SK-N-SH (cell line): ENCODE results near the gene SPIRE2.

Experiments used
- EP300 ChIP-seq, 2 experiments: IDR thresholded peaks; 2 replicates each; pipeline versions ENCODE4 v1.4.0 to v1.6.1; 2012; ENCODE audit warnings: borderline replicate concordance in 1 of 2, low read depth in 1 of 2, low read length in 1 of 2
- FOSL2 ChIP-seq: IDR thresholded peaks from 2 replicates; pipeline ENCODE4 v1.4.0; 2012; ENCODE audit warnings: low read depth, mild to moderate bottlenecking, moderate library complexity, borderline replicate concordance
- FOXM1 ChIP-seq: IDR thresholded peaks from 2 replicates; pipeline ENCODE4 v1.4.0; 2012; ENCODE audit warnings: low read depth, mild to moderate bottlenecking
- GABPA ChIP-seq: IDR thresholded peaks from 2 replicates; pipeline ENCODE4 v1.4.0; 2012; ENCODE audit warnings: low read depth, mild to moderate bottlenecking
- NFIC ChIP-seq: IDR thresholded peaks from 2 replicates; pipeline ENCODE4 v1.4.0; 2012; ENCODE audit warnings: borderline replicate concordance
- POLR2AphosphoS5 ChIP-seq: IDR thresholded peaks from 2 replicates; pipeline ENCODE4 v1.6.1; 2012; ENCODE audit warnings: low read depth, low read length
- SIN3A ChIP-seq: IDR thresholded peaks from 2 replicates; pipeline ENCODE4 v1.6.1; 2012; ENCODE audit warnings: low read depth, mild to moderate bottlenecking, low read length, moderate library complexity, borderline replicate concordance
- TEAD4 ChIP-seq: IDR thresholded peaks from 2 replicates; pipeline ENCODE4 v1.4.0; 2012; ENCODE audit warnings: mild to moderate bottlenecking, borderline replicate concordance; ENCODE audit not compliant: insufficient read depth
- YY1 ChIP-seq: IDR thresholded peaks from 2 replicates; pipeline ENCODE4 v1.4.0; 2012; ENCODE audit warnings: low read depth, mild to moderate bottlenecking
- TF ChIP-seq, protein P1 (sequence below): IDR thresholded peaks from 2 replicates; pipeline ENCODE4 v1.4.0; 2012; ENCODE audit warnings: low read depth
- TF ChIP-seq, protein P2 (sequence below): fragments of 200-600 bp; sonication (generic); IDR thresholded peaks from 2 replicates; pipeline ENCODE4 v1.6.1; 2017; ENCODE audit warnings: antibody characterized with exemption, mild to moderate bottlenecking, moderate library complexity
- TF ChIP-seq, protein P3 (sequence below): fragments of 150-350 bp; IDR thresholded peaks from 2 replicates; pipeline ENCODE4 v1.6.1; 2017; ENCODE audit warnings: antibody characterized with exemption, low read length, low read depth, borderline replicate concordance
- TF ChIP-seq, protein P4 (sequence below): IDR thresholded peaks from 2 replicates; pipeline ENCODE4; 2012
- TF ChIP-seq, protein P5 (sequence below): IDR thresholded peaks from 2 replicates; pipeline ENCODE4 v1.4.0; 2012; ENCODE audit warnings: low read depth, borderline replicate concordance

DNA sequence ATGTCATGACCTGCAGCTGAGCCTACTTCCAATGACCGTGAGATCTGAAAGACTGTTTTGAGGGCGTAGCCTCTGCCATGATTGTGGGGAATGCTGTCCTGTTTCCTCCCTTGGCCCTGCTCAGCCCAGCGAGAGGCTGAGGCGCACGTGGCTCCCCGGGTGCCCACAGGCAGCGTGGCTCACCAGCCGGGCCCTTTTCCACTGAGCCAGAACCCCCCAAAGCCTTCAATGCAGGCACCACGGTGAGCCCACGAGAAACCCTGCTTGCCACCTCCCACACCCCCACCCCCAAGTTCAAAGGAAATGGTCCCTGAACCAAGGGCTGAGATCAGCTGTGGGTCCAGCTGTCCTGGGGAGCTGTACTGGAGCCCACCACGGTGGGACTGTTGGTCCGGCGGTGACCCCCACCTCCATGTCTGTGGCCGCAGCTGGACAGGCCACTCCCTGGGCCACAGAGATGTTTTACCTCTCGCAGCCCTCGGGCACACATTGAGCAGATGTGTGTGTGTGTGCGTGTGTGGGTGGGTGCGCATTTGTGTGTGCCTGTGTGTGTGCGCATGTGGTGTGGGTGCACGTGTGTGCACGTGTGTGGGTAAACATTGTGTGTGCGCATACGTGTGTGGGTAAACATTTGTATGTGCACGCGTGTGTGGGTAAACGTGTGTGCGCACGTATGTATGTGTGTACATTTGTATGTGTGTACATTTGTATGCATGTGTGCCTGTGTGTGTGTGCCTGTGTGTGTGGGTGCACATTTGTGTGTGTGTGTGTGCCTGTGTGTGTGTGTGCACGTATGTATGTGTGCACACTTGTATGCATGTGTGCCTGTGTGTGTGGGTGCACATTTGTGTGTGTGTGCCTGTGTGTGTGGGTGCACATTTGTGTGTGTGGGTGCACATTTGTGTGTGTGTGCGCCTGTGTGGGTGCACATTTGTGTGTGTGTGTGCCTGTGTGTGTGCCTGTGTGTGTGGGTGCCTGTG lies 85.4 kb downstream of the SPIRE2 start:
- TF ChIP-seq, protein P1, sequence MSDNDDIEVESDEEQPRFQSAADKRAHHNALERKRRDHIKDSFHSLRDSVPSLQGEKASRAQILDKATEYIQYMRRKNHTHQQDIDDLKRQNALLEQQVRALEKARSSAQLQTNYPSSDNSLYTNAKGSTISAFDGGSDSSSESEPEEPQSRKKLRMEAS = no peak
- no peak for TF ChIP-seq NFIC
- TF ChIP-seq, protein P2, sequence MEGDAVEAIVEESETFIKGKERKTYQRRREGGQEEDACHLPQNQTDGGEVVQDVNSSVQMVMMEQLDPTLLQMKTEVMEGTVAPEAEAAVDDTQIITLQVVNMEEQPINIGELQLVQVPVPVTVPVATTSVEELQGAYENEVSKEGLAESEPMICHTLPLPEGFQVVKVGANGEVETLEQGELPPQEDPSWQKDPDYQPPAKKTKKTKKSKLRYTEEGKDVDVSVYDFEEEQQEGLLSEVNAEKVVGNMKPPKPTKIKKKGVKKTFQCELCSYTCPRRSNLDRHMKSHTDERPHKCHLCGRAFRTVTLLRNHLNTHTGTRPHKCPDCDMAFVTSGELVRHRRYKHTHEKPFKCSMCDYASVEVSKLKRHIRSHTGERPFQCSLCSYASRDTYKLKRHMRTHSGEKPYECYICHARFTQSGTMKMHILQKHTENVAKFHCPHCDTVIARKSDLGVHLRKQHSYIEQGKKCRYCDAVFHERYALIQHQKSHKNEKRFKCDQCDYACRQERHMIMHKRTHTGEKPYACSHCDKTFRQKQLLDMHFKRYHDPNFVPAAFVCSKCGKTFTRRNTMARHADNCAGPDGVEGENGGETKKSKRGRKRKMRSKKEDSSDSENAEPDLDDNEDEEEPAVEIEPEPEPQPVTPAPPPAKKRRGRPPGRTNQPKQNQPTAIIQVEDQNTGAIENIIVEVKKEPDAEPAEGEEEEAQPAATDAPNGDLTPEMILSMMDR = no peak
- no peak for TF ChIP-seq SIN3A
- TF ChIP-seq, protein P3, sequence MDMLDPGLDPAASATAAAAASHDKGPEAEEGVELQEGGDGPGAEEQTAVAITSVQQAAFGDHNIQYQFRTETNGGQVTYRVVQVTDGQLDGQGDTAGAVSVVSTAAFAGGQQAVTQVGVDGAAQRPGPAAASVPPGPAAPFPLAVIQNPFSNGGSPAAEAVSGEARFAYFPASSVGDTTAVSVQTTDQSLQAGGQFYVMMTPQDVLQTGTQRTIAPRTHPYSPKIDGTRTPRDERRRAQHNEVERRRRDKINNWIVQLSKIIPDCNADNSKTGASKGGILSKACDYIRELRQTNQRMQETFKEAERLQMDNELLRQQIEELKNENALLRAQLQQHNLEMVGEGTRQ = no peak
- TF ChIP-seq, protein P4, sequence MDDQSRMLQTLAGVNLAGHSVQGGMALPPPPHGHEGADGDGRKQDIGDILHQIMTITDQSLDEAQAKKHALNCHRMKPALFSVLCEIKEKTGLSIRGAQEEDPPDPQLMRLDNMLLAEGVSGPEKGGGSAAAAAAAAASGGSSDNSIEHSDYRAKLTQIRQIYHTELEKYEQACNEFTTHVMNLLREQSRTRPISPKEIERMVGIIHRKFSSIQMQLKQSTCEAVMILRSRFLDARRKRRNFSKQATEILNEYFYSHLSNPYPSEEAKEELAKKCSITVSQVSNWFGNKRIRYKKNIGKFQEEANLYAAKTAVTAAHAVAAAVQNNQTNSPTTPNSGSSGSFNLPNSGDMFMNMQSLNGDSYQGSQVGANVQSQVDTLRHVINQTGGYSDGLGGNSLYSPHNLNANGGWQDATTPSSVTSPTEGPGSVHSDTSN = no peak
- TF ChIP-seq FOXM1 = no peak
- TF ChIP-seq GABPA = no peak
- no peak for TF ChIP-seq TEAD4
- TF ChIP-seq POLR2AphosphoS5 = no peak
- no peak for TF ChIP-seq YY1
- TF ChIP-seq FOSL2 = no peak
- no peak for TF ChIP-seq EP300 (IDR thresholded peaks at IDR 0.05; ENCODE audit: borderline replicate concordance in 1 of 2, low read depth in 1 of 2, low read length in 1 of 2)
- TF ChIP-seq, protein P5, sequence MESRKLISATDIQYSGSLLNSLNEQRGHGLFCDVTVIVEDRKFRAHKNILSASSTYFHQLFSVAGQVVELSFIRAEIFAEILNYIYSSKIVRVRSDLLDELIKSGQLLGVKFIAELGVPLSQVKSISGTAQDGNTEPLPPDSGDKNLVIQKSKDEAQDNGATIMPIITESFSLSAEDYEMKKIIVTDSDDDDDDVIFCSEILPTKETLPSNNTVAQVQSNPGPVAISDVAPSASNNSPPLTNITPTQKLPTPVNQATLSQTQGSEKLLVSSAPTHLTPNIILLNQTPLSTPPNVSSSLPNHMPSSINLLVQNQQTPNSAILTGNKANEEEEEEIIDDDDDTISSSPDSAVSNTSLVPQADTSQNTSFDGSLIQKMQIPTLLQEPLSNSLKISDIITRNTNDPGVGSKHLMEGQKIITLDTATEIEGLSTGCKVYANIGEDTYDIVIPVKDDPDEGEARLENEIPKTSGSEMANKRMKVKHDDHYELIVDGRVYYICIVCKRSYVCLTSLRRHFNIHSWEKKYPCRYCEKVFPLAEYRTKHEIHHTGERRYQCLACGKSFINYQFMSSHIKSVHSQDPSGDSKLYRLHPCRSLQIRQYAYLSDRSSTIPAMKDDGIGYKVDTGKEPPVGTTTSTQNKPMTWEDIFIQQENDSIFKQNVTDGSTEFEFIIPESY = no peak
